AG04450 (cell line): ENCODE results near the gene PTPRG. TPM values are rescaled to one million over a fixed set of nuclear protein-coding genes. Genes with fewer than 3 reads are reported as not detected.

Experiments
- CTCF ChIA-PET: fragments of 300-600, 350-600 bp; formaldehyde crosslinking; extraction: SDS; loops from one replicate; lab custom pipeline; 2022; ENCODE audit warnings: antibody characterized with exemption, inconsistent platforms; lab: Charles Lee
- POLR2A ChIA-PET: fragments of 350-600 bp; formaldehyde crosslinking; extraction: SDS; loops from one replicate; lab custom pipeline; 2021; ENCODE audit warnings: antibody characterized with exemption, inconsistent platforms; lab: Yijun Ruan, JAX
- DNase-seq: peaks from one replicate; pipeline ENCODE4 v3.0.0-alpha.2; 2011; ENCODE audit warnings: low read depth, low spot score
- H3K27ac ChIP-seq: one replicate; pipeline ENCODE4 v1.5.1; 2012; ENCODE audit warnings: low read depth, low read length, control low read depth
- H3K27me3 ChIP-seq: one replicate; pipeline ENCODE4 v1.6.0; 2012; ENCODE audit warnings: low read length; ENCODE audit not compliant: control insufficient read depth, insufficient read depth
- H3K4me3 ChIP-seq: 2 replicates; pipeline ENCODE4 v1.5.1; 2011; ENCODE audit warnings: mild to moderate bottlenecking, low read depth, low read length, control low read depth
- H3K9me3 ChIP-seq: 2 replicates; pipeline ENCODE4 v1.5.1; 2012; ENCODE audit warnings: low read length; ENCODE audit not compliant: control insufficient read depth, insufficient read depth
- polyA plus RNA-seq: library from polyadenylated mRNA; depleted of rRNA; stranded (reverse); fragments of >200 nt; gene quantifications from 2 replicates; pipeline ENCODE4 v1.2.3, GENCODE V29; 2011
- TF ChIP-seq, protein P1 (sequence below): IDR thresholded peaks from 2 replicates; pipeline ENCODE4 v1.5.1; 2011; ENCODE audit warnings: low read depth, low read length, control low read depth, inconsistent platforms

PTPRG gene
- polyA plus RNA-seq, 1 experiment = 26.5 TPM

DNA sequence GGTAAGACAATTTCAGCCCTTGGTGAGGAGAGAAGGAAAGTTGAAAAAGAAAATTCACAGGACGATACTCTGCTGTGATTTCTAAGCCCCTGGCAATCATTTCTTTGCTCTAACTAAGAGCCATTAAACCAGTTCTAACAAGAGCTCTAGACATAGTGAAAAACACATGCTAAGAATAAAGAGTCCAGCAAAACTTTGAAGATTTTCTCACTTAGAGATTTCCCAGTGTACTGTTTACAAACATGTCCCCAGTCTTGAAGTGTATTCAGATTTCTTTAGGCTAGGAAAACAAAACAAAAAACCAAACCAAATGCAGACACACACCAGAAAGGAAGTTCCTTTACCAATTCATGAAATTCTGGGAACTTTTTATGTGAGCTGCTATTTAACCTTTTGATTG is 325.8 kb downstream of the PTPRG start:
- H3K9me3 ChIP-seq = no peaks in the 10 kb centered on the region
- TF ChIP-seq, protein P1, sequence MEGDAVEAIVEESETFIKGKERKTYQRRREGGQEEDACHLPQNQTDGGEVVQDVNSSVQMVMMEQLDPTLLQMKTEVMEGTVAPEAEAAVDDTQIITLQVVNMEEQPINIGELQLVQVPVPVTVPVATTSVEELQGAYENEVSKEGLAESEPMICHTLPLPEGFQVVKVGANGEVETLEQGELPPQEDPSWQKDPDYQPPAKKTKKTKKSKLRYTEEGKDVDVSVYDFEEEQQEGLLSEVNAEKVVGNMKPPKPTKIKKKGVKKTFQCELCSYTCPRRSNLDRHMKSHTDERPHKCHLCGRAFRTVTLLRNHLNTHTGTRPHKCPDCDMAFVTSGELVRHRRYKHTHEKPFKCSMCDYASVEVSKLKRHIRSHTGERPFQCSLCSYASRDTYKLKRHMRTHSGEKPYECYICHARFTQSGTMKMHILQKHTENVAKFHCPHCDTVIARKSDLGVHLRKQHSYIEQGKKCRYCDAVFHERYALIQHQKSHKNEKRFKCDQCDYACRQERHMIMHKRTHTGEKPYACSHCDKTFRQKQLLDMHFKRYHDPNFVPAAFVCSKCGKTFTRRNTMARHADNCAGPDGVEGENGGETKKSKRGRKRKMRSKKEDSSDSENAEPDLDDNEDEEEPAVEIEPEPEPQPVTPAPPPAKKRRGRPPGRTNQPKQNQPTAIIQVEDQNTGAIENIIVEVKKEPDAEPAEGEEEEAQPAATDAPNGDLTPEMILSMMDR = no peak
- ChIA-PET POLR2A (no interaction called here), CTCF (interaction anchor here (1.3 kb wide), 1 partner anchor 49 kb away, joined by 4 read pairs; no protein-coding TSS in a partner anchor)
- no peaks in the 10 kb centered on the region for H3K27me3 ChIP-seq
- no peak overlapping the region for H3K4me3 ChIP-seq
- H3K27ac ChIP-seq = no peak overlapping the region
- no peak for DNase-seq

DNA sequence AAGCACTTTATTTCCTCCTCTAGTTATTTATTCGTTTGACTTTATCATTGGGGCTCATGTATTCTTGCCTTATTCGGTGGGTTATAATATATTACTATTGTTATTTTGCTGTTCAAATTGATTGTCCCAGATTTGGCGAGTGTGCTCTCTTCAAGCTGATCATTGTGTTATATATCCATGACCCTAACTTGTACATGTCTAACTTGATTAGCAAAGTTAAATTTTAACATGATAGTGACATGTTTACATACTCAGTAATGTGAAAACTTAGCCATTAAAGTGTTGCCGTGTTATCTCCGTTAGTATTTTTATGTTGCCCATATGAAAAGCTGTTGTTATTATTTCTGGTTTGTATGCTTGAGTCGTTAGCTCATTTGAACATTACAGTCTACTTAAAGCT is 327.9 kb downstream of the PTPRG start:
- no peaks in the 10 kb centered on the region for H3K27me3 ChIP-seq
- H3K4me3 ChIP-seq = no peak overlapping the region
- H3K27ac ChIP-seq = no peak overlapping the region
- TF ChIP-seq, protein P1 = no peak
- ChIA-PET CTCF (interaction anchor here (0.9 to 1.5 kb wide), 5 partner anchors 32 to 325 kb away, joined by 3 to 9 read pairs (median 4); no protein-coding TSS in a partner anchor), POLR2A (no interaction called here)
- DNase-seq = no peak
- no peaks in the 10 kb centered on the region for H3K9me3 ChIP-seq

DNA sequence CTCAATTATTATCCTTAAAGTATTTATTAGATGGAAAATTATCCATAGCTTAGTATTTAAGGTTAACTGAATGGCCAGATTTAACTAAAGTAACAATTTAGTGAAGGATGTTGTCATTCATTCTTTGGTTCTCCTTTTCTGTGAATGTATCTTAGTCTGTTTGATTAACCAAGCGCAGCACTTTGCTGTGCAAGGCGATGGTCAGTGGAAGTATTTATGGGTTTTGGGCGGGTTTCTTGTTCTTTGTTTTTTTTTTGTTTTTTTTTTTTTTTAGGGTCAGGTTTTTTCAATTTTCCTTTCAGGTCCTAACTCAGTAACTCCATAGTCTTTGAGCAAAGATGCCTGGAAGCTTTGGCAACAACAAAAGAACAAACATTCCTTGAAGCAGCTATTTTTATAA is 328.8 kb downstream of the PTPRG start:
- H3K27ac ChIP-seq = no peak overlapping the region
- TF ChIP-seq, protein P1 = no peak
- H3K27me3 ChIP-seq = no peaks in the 10 kb centered on the region
- H3K4me3 ChIP-seq = no peak overlapping the region
- POLR2A ChIA-PET = interaction anchor here (0.7 kb wide), 1 partner anchor 286 kb away, joined by 10 read pairs; no protein-coding TSS in a partner anchor
- no peak for DNase-seq
- CTCF ChIA-PET = interaction anchor here (0.6 to 1.5 kb wide), 6 partner anchors 31 to 326 kb away, joined by 3 to 9 read pairs (median 4); no protein-coding TSS in a partner anchor
- H3K9me3 ChIP-seq = no peaks in the 10 kb centered on the region

DNA sequence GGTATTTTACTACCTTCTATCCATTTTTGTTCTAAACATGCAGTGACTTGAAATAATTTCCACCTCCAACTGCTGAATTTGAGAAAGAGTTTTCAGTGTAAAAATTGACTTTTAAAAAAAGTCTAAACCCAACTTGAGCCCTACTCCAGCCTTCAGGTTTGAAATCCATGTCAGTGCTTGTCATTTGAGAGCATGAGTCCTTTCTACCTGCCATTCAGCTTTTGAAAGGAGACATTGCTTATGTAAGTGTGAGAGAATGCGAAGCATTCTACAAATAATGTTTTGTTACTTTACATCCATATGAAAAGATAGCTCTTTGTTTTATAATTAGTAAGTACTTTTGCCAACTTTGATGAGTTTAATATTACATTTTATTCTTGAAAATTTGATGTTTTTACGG is 329.2 kb downstream of the PTPRG start:
- POLR2A ChIA-PET = no interaction called here

DNA sequence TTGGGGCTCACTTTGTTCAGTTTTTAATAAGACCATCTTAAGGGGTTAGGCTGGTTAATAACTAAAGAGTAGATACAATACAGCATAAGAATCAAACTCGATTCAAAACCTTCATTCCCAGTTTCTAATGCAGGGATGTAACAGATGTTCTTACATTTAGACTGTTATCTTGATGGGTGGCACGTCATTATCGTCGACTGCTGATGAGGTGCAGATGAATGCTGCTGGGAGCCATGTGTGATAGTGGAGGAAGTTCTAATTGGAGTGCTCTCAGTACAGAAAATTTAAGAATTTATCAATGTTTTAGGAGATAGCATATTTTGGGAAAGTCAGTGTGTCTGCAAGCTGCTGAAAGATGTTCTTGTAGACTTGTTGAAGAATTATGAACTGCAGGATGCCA is 331.5 kb downstream of the PTPRG start:
- no peak overlapping the region for H3K4me3 ChIP-seq
- no peaks in the 10 kb centered on the region for H3K27me3 ChIP-seq
- H3K9me3 ChIP-seq = no peaks in the 10 kb centered on the region
- ChIA-PET CTCF (no interaction called here), POLR2A (no interaction called here)
- no peak overlapping the region for H3K27ac ChIP-seq
- TF ChIP-seq, protein P1 = no peak
- DNase-seq = no peak

More for the DNA sequence above, 329.2 kb downstream of the PTPRG start:
- H3K4me3 ChIP-seq = no peak overlapping the region
- no peaks in the 10 kb centered on the region for H3K27me3 ChIP-seq
- no peak overlapping the region for H3K27ac ChIP-seq
- CTCF ChIA-PET = interaction anchor here (0.6 to 1.5 kb wide), 4 partner anchors 31 to 297 kb away, joined by 3 to 4 read pairs (median 4); no protein-coding TSS in a partner anchor
- H3K9me3 ChIP-seq = no peaks in the 10 kb centered on the region
- TF ChIP-seq, protein P1 = no peak
- DNase-seq = no peak
